ENCODE results near the gene PRM3. TPM values are rescaled to one million over a fixed set of nuclear protein-coding genes. Genes with fewer than 3 reads are reported as not detected.
A peak's percentile ranks its signal among the peaks of the same experiment; 100 is the strongest.

The PRM3 gene
- total RNA-seq, 1 experiment from 2014 or later = not detected

GRCh38 chr16:11224096-11224893, 49.1 kb downstream of the PRM3 start:
- peak in 1 of 2 experiments; percentile 13 for DNase-seq
- H3K9me3 Mint-ChIP-seq (ENCODE audit: unreplicated experiment) = no peaks in the 10 kb centered on the region
- H3K36me3 Mint-ChIP-seq (ENCODE audit: insufficient read depth, unreplicated experiment) = no peaks in the 10 kb centered on the region
- no peak overlapping the region for H3K4me3 Mint-ChIP-seq (ENCODE audit: unreplicated experiment)
- Histone ChIP-seq H3K36me3 (ENCODE audit: control insufficient read depth, insufficient read depth, low read length) (no peaks in the 10 kb centered on the region), H3K9me3 (no peaks in the 10 kb centered on the region), H3K27me3 (replicated peaks; ENCODE audit: control insufficient read depth, insufficient read depth, low read length) (no peaks in the 10 kb centered on the region), H3K4me3 (ENCODE audit: low read depth, low read length) (no peak overlapping the region), H3K4me1 (no peaks in the 10 kb centered on the region)
- POLR2A ChIA-PET = interaction anchor here (0.5 kb wide), 1 partner anchor 9 kb away, joined by 5 read pairs; no protein-coding TSS in a partner anchor
- no peaks in the 10 kb centered on the region for H3K27me3 Mint-ChIP-seq (ENCODE audit: insufficient read depth, unreplicated experiment)
- no peak overlapping the region for H3K27ac Mint-ChIP-seq (ENCODE audit: unreplicated experiment)
- no peaks in the 10 kb centered on the region for H3K4me1 Mint-ChIP-seq (ENCODE audit: low read depth, unreplicated experiment)
- no peak for TF ChIP-seq CTCF (IDR thresholded peaks at IDR 0.05; ENCODE audit: insufficient read depth in 1 of 2, low read depth in 1 of 2, low read length in 1 of 2, severe bottlenecking in 1 of 2, unreplicated experiment in 1 of 2)
- CTCF ChIA-PET = no interaction called here
- BruUV-seq (replicated peaks) = no TSS peak
- intact Hi-C loops (cut with micrococcal nuclease; ENCODE audit: unreplicated experiment) = no loop called here

Small RNAs within 50 kb of the gene (microRNA-seq; reads per million reads assigned to microRNA genes)
- not detected for gene MIR548H2

Other genes with a start within 250 kb of the PRM3 start
- 8.1 and 13.2 TPM in 2 replicates for gene SOCS1, start 17.4 kb downstream of the PRM3 start, total RNA-seq (2022)
- gene TNP2, start 4.3 kb downstream of the PRM3 start, total RNA-seq (2022) = not detected in 2 replicates
- not detected in 2 replicates for gene PRM2, start 2.9 kb upstream of the PRM3 start, total RNA-seq (2022)
- gene PRM1, start 7.7 kb upstream of the PRM3 start, total RNA-seq (2022) = not detected in 2 replicates
- gene RMI2, start 71.8 kb upstream of the PRM3 start, total RNA-seq (2022) = 47.4 and 52.7 TPM in 2 replicates